HG02981 (cell line): ENCODE data around the gene GYS2.

ENCODE experiments used
- ATAC-seq: cut with Tn5 transposase; IDR thresholded peaks from one replicate; pipeline ENCODE4 v1.9.1; 2021; ENCODE audit warnings: mild to moderate bottlenecking, moderate library complexity; ENCODE audit not compliant: unreplicated experiment

Gene GYS2

DNA sequence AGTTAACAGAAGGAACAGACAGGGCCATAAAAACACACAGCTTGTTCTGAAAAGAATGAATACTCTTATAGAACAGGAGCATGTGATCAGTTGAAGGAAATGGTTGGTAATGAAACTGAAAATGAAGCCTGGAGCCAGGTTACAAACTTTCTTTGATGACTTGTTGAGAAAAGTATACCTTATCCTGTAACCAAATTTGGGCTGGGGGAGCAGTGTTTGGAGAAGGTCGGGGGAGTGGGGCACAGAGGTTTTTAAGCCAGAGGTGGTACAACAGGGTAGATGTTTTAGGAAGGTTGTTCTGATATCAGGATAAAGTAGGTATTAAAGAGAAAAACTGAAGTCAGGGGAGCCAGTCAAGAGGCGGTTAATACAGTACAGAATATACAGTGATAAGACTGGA lies 94.9 kb downstream of the GYS2 start:
- ATAC-seq: peak; percentile 91

- ATAC-seq: no peak
These were observed 96.8 kb downstream of the GYS2 start for GRCh38 chr12:21507849-21508248.

DNA sequence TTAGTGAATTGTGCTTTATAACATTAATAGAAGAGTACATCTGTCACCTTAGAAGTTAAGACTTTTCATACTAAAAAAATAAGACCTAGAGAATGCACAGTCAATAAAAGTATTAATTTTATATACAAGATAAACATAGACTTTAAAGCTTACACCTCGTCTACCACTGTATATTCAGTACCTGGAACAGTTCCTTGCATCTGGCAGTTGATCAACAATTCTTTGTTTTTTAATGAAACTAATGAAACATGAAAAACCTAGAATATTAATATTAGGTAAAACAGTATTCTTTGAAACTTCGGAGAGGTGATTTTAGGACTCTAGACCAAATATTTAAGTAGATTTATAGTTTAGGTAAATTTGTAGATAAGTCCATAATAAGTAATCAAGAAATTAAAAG lies 98.8 kb downstream of the GYS2 start:
- no peak for ATAC-seq

- no peak for ATAC-seq
These were observed 101.8 kb downstream of the GYS2 start for GRCh38 chr12:21502872-21503271.

- ATAC-seq: no peak
These were observed 102.5 kb downstream of the GYS2 start for GRCh38 chr12:21502164-21502496.

DNA sequence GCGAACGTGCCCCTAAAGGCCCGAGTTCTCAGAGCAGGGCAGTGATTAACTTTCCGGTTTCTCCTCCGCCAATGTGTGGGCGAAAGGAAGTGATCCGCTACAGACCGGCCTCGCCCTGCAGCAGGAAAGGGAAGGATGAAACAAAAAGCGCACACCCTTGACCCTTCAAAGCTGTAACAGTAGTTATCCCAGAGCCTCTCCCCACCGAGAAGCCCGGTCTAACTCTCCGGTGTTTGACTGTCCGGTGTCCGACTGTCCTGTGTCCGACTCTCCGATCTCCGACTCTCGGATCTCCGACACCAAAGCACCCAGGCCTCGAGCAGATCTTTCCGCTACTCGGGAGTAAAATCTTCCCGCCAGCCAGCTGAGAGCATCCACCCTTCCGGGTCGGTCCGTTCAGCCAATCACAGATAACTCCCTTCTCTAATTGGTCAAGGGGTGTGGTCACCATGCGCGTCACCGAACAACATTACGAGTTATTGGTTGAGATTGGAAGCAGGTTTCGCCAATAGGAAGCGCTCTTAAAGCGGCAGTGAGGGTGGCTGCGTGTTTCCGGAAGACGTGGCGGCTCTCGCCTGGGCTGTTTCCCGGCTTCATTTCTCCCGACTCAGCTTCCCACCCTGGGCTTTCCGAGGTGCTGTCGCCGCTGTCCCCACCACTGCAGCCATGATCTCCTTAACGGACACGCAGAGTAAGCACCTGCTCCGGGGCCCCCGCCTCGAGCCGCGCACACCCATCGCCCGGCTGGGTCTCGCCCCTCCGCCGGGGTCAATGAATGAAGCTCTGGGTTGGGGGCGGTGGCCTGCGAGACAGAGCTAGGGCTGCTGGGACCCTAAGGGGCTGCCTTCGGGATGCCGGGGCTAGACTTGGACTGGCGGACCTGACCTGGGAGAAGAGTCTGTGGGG lies 103.1 kb downstream of the GYS2 start, which contains the start of the genes GOLT1B and RECQL:
Gene GOLT1B, plus strand, starts transcription at position 532 of the 906 bp plus-strand sequence. Its CDS starts 135 bp downstream, at position 667.
Gene RECQL, minus strand, starts transcription at position 378 of the 906 bp plus-strand sequence. CDS start 2,065 bp downstream, outside the sequence.
- ATAC-seq: peak; percentile 99

DNA sequence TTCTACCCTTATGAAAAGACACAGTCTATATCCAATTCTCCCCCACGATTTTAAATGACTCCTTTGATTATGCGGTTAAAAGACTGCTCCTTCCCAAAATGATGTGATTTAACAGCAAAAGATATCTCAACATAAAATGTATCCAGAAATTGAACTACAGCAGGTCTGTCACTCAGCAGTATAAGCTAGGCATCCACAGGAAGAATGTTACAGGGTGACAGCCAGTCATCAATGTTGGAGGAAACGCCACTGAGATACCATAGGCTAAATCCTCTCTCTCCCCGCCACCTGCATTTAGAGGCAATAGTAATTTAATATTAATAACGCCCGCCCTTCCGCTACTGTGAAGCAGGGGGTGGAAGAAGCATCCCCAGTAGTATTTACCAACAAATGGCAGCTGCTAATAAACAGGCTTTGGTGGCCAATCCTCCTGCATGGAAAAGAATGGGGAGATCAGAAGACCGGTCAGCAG lies 103.8 kb downstream of the GYS2 start:
- no peak for ATAC-seq

GRCh38 chr12:21499765-21500164 lies 104.9 kb downstream of the GYS2 start:
- ATAC-seq: no peak
